ENCODE results near the gene XXYLT1.

GRCh38 chr3:195079636-195080035 is 191.3 kb downstream of the XXYLT1 start:
- TF ChIP-seq, protein P1, sequence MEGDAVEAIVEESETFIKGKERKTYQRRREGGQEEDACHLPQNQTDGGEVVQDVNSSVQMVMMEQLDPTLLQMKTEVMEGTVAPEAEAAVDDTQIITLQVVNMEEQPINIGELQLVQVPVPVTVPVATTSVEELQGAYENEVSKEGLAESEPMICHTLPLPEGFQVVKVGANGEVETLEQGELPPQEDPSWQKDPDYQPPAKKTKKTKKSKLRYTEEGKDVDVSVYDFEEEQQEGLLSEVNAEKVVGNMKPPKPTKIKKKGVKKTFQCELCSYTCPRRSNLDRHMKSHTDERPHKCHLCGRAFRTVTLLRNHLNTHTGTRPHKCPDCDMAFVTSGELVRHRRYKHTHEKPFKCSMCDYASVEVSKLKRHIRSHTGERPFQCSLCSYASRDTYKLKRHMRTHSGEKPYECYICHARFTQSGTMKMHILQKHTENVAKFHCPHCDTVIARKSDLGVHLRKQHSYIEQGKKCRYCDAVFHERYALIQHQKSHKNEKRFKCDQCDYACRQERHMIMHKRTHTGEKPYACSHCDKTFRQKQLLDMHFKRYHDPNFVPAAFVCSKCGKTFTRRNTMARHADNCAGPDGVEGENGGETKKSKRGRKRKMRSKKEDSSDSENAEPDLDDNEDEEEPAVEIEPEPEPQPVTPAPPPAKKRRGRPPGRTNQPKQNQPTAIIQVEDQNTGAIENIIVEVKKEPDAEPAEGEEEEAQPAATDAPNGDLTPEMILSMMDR (IDR thresholded peaks at IDR 0.05): no peak
- no peak for TF ChIP-seq POLR2A (IDR thresholded peaks at IDR 0.05)
